SW 1271 (cell line): ENCODE results near the gene PBX1.

ENCODE experiments used
- DNase-seq, 2 experiments: peaks; one replicate each; lab custom pipeline; 2025; lab: John Stamatoyannopoulos, UW

PBX1 gene

GRCh38 chr1:164563721-164564360 lies 4.9 kb downstream of the PBX1 start:
- no peak for DNase-seq

DNA sequence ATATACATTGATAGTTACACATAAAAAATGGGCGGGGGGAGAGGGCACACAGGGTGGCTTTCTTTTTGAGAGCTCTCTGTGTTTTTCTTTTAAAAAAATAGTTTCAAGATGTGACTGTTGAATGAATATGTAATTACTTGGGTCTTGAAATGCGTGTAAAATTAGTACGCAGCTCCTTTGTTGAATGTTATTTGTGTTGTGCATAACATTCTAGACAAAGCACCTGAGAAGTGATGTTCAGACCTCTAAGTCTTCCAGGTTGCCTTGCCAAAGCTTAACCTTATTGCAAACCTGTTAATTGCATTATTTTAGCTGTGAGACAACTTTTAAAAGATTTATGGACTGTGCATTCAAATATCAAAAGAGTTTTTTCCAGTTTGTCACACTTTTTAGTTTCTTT lies 5.4 kb downstream of the PBX1 start:
- DNase-seq, result no peak

DNA sequence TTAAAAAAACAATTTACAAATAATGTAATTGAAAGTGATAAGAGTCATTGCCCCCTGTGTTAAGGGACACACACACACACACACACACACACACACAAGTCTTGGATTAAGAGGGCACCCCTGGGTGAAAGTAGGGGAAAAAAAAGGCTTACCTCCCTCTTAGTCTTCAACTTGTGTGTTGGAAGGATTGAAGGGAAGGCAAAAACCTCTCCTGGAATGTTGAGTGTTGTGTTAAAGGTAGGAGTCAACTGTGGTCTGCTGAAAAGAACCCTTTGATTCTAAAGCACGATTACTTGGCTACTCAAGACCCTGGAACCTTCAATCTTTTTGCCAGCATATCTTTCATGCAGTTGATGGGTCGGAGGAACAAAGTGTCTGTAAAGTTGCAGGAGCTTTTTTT lies 6.4 kb downstream of the PBX1 start:
- DNase-seq, result no peak

DNA sequence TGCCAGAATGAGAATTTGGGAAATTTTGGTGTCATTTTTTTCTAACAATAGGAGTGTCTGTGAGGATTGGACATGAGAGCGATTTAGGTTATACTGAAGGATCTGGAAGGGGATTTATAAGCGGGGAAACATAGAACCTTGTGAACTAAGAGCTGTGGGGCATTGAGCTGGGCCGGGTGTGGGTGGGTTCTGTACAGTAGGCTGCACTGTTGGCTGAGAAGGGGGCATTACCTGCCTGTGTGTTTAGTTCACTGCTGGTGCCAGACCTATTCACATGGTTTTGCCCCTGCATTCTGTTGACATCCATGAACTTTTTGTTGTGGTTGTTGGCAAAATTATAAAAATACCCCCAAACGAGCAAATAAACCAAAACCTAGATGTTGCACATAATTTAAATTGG lies 8.8 kb downstream of the PBX1 start:
- no peak for DNase-seq

DNA sequence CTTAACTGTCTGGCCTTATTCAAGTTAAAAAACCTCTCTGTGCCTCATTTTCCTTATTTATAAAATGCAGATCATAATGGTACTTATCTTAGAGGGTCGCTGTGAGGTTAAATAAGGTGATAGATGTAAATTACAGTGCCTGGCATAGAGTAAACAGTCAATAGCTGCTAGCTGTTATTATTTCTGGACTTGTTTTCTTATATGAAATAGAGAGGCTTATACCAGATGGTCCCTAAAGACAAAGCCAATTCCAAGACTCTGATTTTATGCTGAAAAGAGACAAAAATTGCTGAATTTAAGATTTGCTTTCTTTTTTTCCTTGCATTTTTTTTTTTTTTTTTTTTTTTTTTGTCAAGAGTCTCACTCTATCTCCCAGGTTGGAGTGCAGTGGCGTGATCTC lies 10.3 kb downstream of the PBX1 start:
- DNase-seq, result no peak

- DNase-seq, result no peak
Measured at GRCh38 chr1:164569866-164570265, 10.9 kb downstream of the PBX1 start.

- no peak for DNase-seq
Measured at GRCh38 chr1:164571333-164571732, 12.3 kb downstream of the PBX1 start.

GRCh38 chr1:164575356-164575886 lies 16.4 kb downstream of the PBX1 start:
- no peak for DNase-seq

DNA sequence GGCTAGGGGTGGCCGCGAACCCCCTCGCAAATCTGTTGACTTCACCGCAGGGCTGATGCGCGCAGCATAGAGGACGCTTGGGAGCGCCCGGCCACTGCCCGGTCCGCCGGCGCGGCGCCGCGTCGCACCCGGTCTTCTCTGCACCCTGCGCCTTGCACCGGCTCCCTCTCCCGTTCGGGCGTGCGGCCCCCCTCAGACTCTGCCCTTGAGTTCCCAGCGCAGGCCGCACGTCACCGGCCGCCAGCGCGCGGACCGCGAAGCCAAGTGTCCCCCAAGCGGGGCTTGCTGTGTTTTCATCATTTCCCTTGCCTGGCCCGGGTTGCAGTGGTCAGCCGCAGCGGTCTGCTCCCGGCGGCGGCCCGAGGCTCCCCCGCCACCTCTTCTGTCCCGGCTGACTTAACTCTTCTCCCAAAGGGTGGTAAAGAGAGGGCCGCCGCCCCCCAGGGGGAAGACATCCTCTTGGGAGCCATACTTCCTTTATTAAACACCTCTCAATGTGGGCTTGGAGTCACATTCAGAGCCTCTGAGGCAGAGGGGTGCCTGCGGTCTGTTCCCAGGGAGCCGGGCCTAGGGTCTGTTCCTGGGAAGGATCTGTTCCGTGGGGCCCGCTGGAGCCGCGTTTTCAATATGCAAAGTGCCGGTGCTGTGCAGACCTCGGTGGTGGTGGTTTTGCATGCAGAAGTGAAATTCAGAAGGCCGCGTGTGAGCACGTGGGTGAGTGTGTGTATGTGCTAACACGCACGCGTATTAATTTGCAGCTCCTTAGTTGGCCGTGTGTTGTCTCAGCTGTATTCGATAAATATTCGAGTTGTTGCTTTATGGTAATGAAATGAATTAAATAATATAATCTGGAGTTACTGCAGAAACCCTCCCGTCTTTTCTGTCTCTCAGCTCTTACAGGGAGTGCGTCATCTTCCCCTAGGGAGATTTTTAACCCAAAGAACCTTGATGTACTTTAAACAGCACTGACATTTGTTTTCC lies 17.6 kb downstream of the PBX1 start:
- DNase-seq, result no peak

- DNase-seq, result no peak
Measured at GRCh38 chr1:164577291-164577690, 18.3 kb downstream of the PBX1 start.

DNA sequence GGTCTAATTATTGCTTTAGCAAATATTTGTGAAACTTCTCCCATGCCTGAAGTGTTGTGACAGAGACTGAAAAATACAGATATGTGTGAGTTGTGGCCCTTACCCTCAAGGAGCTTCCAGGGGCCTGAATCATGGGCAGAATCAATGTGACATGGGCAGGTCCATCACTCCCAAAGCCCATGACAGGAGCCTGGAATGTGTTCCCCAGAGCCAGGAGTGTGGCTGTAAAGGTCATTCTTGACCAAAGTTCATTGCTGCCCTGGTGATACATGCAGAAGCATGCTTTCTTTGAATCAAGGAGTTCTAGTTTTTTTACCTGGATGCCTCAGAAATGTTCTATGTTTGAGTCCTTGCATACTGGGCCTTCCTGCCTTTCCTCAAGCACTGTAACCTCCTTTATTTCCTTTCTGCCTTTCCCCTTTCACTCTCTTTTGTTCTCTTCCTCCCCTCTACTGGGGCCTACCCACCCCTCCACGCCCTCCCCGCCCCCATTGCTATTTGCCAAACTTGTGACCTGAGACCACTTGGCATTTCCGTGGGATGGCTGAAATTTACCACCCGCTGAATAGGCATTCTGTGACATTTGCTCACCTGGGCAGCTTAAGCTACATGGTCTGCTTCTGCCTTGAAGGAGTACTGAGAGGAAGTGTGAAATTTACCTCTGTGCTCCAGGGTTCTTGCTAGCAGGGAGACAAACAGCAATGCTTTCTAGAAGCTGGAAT lies 19.7 kb downstream of the PBX1 start:
- DNase-seq, result no peak

- DNase-seq, result no peak
Measured at GRCh38 chr1:164579381-164579780, 20.4 kb downstream of the PBX1 start.

- no peak for DNase-seq
Measured at GRCh38 chr1:164581762-164582161, 22.8 kb downstream of the PBX1 start.

GRCh38 chr1:164583196-164583595 lies 24.2 kb downstream of the PBX1 start:
- no peak for DNase-seq

DNA sequence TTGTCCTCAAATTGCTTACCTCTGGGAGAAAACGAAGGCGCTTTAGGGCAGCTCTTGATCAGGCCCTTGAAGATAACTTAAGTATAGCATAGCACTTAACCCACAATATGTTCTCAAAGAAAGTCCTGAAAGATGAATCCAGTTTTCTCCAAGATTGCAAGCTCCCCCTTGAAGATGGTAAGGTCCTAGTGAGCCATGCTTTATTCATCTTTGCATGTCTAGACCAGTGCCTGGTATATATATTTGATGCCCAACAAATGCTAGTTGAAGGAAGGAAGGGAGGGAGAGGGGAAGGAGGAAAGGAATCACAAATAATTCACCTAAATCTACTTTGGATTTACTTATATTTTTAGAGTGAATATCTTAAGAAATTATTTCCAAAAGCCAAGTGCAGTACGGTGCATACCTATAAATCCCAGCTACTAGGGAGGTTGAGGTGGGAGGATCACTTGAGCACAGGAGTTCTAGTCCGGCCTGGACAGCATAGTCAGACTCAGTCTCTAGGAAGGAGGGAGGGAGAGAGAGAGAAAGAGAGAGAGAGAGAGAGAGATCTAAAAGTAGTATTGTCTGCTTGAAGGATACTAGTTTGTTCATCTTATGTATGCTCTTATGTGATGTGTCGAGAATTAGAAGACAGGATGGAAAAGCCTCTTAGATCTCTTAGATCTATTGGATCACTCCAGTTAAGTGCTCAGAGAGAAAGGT lies 25.0 kb downstream of the PBX1 start:
- no peak for DNase-seq

- no peak for DNase-seq
Measured at GRCh38 chr1:164586591-164586990, 27.6 kb downstream of the PBX1 start.

GRCh38 chr1:164587617-164588501 lies 28.9 kb downstream of the PBX1 start:
- DNase-seq, result no peak

DNA sequence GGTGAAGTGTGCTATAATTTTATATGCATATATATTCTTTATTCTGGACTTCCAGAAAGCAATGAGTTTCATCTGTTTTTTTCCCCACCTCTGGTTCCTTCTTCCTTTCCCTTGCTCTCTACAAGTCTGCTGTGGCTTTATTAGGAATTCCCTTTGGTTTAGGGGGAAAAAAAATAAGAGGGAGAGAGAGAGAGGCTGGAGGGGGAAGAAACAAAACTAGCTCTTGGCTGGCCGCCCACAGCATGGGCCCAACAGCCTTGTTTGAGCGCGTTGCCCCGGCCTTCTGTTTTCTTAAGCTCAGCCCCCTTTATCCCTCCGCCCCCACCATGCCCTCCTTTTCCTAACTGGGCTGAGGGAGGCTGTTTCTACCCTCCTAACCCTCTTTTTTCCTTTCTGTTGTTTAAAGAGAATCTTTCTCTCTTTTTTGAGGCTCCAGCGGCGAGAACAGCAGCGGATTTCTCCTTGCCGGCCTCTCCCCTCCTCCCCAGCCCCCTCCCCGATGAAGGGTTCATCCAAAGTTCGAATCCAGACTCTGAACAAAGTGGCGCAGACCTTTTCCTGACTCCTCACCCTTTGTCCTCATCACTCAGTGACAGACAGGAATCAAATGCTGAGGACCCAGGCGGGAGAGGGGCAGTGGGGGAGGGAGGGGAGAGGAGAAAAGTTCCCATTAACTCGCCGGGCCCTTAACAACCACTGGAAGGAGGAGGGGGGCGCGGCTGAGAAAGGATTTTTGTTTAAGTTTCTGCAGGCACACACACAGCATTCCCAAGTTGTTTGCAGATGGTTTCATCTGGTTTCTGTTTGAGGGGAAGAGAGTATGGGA lies 29.7 kb downstream of the PBX1 start:
- no peak for DNase-seq

- no peak for DNase-seq
Measured at GRCh38 chr1:164589408-164589807, 30.4 kb downstream of the PBX1 start.

DNA sequence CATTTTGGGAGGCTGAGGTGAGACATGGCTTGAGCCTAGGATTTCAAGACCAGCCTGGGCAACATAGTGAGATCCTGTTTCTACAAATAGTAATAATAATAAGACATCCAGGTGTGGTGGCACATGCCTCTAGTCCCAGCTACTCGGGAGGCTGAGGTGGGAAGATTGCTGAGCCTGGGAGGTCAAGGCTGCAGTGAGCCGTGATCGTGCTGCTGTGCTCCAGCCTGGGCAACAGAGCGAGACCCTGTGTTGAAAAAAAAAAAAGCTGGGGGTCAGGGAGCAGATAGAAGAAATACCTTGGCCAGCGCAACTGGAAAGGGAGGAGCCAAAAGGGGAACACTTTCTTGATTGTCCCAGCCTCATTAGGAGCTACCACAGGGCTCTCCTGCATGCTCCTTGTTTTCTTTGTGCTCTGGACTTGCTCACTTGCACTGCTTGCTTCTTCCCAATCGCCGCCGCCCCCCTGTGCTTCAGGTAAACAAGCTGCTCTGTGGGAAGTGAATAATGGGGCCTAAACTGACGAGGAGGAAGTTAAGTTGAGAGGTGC lies 31.1 kb downstream of the PBX1 start:
- no peak for DNase-seq
